ENCODE measurements around the gene KANSL1.
"Not testable (repeated sequence)": the region's sequence is repeated elsewhere in the genome, so short reads cannot be mapped to it uniquely, and the experiment has no call there.

The KANSL1 gene

DNA sequence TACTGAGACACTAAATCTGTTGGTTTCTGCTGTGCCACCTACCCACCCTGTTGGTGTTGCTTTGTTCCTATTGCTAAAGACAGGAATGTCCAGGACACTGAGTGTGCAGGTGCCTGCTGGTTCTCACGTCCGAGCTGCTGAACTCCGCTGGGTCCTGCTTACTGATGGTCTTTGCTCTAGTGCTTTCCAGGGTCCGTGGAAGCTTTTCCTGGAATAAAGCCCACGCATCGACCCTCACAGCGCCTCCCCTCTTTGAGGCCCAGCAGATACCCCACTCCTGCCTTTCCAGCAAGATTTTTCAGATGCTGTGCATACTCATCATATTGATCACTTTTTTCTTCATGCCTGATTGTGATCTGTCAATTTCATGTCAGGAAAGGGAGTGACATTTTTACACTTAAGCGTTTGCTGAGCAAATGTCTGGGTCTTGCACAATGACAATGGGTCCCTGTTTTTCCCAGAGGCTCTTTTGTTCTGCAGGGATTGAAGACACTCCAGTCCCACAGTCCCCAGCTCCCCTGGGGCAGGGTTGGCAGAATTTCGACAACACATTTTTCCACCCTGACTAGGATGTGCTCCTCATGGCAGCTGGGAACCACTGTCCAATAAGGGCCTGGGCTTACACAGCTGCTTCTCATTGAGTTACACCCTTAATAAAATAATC, 179.6 kb downstream of the KANSL1 start:
- no peak for DNase-seq (ENCODE audit: low spot score)

DNA sequence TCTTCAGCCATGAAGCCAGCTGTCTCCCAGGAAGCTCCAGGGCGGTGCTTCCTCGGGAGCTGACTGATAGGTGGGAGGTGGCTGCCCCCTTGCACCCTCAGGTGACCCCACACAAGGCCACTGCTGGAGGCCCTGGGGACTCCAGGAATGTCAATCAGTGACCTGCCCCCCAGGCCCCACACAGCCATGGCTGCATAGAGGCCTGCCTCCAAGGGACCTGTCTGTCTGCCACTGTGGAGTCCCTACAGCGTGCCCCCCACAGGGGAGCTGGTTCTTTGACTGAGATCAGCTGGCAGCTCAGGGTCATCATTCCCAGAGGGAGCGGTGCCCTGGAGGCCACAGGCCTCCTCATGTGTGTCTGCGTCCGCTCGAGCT, 180.1 kb downstream of the KANSL1 start:
- no peak for DNase-seq (ENCODE audit: low spot score)

DNA sequence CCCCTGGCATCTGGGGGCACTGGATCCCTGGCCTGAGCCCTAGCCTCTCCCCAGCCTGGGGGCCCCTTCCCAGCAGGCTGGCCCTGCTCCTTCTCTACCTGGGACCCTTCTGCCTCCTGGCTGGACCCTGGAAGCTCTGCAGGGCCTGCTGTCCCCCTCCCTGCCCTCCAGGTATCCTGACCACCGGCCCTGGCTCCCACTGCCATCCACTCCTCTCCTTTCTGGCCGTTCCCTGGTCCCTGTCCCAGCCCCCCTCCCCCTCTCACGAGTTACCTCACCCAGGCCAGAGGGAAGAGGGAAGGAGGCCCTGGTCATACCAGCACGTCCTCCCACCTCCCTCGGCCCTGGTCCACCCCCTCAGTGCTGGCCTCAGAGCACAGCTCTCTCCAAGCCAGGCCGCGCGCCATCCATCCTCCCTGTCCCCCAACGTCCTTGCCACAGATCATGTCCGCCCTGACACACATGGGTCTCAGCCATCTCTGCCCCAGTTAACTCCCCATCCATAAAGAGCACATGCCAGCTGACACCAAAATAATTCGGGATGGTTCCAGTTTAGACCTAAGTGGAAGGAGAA, 180.6 kb downstream of the KANSL1 start:
- no peak for DNase-seq (ENCODE audit: low spot score)

DNA sequence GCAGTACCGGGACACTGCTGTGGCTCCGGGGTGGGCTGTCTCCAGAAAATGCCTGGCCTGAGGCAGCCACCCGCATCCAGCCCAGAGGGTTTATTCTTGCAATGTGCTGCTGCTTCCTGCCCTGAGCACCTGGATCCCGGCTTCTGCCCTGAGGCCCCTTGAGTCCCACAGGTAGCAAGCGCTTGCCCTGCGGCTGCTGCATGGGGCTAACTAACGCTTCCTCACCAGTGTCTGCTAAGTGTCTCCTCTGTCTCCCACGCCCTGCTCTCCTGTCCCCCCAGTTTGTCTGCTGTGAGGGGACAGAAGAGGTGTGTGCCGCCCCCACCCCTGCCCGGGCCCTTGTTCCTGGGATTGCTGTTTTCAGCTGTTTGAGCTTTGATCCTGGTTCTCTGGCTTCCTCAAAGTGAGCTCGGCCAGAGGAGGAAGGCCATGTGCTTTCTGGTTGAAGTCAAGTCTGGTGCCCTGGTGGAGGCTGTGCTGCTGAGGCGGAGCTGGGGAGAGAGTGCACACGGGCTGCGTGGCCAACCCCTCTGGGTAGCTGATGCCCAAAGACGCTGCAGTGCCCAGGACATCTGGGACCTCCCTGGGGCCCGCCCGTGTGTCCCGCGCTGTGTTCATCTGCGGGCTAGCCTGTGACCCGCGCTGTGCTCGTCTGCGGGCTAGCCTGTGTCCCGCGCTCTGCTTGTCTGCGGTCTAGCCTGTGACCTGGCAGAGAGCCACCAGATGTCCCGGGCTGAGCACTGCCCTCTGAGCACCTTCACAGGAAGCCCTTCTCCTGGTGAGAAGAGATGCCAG, 181.3 kb downstream of the KANSL1 start:
- no peak for DNase-seq (ENCODE audit: low spot score)

DNA sequence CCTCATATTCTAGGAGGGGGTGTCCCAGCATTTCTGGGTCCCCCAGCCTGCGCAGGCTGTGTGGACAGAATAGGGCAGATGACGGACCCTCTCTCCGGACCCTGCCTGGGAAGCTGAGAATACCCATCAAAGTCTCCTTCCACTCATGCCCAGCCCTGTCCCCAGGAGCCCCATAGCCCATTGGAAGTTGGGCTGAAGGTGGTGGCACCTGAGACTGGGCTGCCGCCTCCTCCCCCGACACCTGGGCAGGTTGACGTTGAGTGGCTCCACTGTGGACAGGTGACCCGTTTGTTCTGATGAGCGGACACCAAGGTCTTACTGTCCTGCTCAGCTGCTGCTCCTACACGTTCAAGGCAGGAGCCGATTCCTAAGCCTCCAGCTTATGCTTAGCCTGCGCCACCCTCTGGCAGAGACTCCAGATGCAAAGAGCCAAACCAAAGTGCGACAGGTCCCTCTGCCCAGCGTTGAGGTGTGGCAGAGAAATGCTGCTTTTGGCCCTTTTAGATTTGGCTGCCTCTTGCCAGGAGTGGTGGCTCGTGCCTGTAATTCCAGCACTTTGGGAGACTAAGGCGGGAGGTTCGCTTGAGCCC, 182.5 kb downstream of the KANSL1 start:
- DNase-seq (ENCODE audit: low spot score) = peak; percentile 84

DNA sequence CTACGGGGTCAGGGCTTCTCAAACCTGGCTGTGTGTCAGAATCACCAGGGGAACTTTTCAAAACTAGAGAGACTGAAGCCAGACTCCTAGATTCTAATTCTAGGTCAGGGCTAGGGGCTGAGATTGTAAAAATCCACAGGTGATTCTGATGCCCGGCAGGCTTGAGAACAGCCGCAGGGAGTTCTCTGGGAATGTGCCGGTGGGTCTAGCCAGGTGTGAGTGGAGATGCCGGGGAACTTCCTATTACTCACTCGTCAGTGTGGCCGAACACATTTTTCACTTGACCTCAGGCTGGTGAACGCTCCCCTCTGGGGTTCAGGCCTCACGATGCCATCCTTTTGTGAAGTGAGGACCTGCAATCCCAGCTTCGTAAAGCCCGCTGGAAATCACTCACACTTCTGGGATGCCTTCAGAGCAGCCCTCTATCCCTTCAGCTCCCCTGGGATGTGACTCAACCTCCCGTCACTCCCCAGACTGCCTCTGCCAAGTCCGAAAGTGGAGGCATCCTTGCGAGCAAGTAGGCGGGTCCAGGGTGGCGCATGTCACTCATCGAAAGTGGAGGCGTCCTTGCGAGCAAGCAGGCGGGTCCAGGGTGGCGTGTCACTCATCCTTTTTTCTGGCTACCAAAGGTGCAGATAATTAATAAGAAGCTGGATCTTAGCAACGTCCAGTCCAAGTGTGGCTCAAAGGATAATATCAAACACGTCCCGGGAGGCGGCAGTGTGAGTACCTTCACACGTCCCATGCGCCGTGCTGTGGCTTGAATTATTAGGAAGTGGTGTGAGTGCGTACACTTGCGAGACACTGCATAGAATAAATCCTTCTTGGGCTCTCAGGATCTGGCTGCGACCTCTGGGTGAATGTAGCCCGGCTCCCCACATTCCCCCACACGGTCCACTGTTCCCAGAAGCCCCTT, 183.3 kb downstream of the KANSL1 start:
- no peak for DNase-seq (ENCODE audit: low spot score)

DNA sequence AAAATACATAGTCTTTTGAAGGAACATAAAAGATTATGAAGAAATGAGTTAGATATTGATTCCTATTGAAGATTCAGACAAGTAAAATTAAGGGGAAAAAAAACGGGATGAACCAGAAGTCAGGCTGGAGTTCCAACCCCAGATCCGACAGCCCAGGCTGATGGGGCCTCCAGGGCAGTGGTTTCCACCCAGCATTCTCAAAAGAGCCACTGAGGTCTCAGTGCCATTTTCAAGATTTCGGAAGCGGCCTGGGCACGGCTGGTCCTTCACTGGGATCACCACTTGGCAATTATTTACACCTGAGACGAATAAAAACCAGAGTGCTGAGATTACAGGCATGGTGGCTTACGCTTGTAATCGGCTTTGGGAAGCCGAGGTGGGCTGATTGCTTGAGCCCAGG, 184.6 kb downstream of the KANSL1 start:
- DNase-seq (ENCODE audit: low spot score) = no peak

DNA sequence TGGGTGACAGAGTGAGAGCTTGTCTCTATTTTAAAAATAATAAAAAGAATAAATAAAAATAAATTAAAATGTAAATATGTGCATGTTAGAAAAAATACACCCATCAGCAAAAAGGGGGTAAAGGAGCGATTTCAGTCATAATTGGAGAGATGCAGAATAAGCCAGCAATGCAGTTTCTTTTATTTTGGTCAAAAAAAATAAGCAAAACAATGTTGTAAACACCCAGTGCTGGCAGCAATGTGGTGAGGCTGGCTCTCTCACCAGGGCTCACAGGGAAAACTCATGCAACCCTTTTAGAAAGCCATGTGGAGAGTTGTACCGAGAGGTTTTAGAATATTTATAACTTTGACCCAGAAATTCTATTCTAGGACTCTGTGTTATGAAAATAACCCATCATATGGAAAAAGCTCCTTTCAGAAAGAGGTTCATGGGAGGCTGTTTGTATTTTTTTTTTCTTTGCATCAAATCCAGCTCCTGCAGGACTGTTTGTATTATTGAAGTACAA, 185.7 kb downstream of the KANSL1 start:
- no peak for DNase-seq (ENCODE audit: low spot score)

DNA sequence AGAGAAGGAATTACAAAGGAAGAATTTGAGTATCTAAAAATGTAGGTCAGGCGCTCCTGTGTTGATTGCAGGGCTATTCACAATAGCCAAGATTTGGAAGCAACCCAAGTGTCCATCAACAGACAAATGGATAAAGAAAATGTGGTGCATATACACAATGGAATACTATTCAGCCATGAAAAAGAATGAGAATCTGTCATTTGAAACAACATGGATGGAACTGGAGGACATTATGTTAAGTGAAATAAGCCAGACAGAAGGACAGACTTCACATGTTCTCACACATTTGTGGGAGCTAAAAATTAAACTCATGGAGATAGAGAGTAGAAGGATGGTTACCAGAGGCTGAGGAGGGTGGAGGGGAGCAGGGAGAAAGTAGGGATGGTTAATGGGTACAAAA, 187.1 kb downstream of the KANSL1 start:
- not testable (repeated sequence) for DNase-seq (ENCODE audit: low spot score)

DNA sequence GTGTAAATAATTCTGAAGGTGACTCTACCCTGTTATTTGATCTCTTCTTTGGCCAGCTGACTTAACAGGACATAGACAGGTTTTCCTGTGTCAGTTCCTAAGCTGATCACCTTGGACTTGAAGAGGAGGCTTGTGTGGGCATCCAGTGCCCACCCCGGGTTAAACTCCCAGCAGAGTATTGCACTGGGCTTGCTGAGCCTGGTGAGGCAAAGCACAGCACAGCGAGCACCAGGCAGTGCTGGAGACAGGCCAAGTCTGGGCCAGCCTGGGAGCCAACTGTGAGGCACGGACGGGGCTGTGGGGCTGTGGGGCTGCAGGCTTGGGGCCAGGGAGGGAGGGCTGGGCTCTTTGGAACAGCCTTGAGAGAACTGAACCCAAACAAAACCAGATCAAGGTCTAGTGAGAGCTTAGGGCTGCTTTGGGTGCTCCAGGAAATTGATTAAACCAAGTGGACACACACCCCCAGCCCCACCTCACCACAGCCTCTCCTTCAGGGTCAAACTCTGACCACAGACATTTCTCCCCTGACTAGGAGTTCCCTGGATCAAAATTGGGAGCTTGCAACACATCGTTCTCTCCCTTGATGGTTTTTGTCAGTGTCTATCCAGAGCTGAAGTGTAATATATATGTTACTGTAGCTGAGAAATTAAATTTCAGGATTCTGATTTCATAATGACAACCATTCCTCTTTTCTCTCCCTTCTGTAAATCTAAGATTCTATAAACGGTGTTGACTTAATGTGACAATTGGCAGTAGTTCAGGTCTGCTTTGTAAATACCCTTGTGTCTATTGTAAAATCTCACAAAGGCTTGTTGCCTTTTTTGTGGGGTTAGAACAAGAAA, 189.1 kb downstream of the KANSL1 start:
- DNase-seq (ENCODE audit: low spot score) = peak; percentile 58

DNA sequence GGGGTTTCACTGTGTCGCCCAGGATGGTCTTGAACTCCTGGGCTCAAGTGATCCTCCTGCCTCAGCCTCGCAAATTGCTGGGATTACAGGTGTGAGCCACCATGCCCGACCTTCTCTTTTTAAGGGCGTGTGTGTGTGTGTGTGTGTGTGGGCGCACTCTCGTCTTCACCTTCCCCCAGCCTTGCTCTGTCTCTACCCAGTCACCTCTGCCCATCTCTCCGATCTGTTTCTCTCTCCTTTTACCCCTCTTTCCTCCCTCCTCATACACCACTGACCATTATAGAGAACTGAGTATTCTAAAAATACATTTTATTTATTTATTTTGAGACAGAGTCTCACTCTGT, 190.3 kb downstream of the KANSL1 start:
- DNase-seq (ENCODE audit: low spot score) = no peak

DNA sequence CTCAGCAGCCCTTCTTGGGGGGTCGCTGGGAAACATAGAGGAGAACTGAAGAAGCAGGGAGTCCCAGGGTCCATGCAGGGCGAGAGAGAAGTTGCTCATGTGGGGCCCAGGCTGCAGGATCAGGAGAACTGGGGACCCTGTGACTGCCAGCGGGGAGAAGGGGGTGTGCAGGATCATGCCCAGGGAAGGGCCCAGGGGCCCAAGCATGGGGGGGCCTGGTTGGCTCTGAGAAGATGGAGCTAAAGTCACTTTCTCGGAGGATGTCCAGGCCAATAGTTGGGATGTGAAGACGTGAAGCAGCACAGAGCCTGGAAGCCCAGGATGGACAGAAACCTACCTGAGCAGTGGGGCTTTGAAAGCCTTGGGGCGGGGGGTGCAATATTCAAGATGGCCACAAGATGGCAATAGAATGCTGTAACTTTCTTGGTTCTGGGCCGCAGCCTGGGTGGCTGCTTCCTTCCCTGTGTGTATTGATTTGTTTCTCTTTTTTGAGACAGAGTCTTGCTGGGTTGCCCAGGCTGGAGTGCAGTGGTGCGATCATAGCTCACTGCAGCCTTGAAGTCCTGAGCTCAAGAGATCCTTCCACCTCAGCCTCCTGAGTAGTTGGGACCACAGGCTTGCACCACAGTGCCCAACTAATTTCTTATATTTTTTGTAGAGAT, 190.8 kb downstream of the KANSL1 start:
- peak; percentile 92 for DNase-seq (ENCODE audit: low spot score)

DNA sequence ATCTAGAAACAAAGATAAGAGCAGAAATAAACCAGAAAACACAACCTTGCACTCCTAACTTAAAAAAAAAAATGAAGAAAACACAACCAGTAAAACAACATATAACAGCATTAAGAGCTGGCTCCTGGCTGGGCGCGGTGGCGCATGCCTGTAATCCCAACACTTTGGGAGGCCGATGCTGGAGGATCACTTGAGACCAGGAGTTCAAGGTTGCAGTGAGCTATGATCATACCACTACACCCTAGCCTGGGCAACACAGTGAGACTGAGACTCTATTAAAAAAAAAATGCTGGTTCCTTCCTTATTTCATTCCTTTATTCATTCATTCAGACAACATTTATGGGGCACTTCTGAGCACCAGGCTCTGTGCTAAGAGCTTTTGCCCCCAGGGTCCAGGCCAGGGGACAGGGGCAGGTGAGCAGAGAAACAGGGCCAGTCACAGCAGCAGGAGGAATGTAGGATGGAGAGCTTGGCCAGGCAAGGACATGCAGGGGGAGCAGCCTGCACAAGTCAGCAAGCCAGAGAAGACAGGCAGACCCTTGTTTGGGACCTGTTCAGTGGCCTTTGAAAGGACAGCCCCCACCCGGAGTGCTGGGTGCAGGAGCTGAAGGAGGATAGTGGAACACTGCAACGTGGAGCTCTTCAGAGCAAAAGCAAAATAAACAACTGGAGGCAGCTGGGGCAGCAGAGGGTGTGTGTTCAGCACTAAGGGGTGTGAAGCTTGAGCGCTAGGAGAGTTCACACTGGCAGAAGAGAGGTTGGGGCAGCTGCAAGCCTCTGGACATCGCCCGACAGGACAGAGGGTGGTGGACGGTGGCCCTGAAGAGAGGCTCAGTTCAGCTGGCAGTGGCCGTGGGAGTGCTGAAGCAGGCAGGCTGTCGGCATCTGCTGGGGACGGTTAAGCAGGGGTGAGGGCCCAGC, 191.6 kb downstream of the KANSL1 start:
- DNase-seq (ENCODE audit: low spot score) = peak; percentile 46

DNA sequence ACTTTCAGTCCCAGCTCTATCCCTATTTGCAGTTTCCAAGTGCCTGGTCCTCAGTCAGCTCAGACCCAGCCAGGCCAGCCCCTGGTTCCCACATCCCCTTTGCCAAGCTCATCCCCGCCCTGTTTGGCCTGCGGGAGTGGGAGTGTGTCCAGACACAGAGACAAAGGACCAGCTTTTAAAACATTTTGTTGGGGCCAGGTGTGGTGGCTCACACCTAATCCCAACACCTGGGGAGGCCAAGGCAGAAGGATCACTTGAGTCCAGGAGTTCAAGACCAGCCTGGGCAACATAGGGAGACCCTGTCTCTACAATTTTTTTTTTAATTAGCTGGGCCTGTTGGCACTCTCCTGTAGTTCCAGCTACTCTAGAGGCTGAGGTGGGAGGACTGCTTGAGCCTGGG, 192.5 kb downstream of the KANSL1 start:
- no peak for DNase-seq (ENCODE audit: low spot score)

DNA sequence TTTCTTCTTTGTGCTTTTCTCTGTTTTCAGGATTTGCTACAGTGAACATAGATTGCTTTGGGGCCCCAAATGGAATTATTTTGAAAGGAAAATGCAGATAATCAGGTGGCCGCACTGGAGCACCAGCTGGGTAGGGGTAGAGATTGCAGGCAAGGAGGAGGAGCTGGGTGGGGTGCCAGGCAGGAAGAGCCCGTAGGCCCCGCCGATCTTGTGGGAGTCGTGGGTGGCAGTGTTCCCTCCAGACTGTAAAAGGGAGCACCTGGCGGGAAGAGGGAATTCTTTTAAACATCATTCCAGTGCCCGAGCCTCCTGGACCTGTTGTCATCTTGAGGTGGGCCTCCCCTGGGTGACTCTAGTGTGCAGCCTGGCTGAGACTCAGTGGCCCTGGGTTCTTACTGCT, 192.9 kb downstream of the KANSL1 start:
- no peak for DNase-seq (ENCODE audit: low spot score)

DNA sequence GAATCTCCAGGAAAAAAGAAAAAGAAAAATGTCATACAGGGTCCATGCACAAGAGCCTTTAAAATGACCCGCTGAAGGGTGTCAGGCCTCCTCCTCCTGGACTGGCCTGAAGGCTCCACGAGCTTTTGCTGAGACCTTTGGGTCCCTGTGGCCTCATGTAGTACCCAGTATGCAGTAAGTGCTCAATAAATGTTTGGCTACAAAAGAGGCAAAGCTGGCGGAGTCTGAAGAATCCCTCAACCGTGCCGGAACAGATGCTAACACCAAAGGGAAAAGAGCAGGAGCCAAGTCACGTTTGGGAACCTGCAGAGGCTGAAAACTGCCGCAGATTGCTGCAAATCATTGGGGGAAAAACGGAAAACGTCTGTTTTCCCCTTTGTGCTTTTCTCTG, 193.3 kb downstream of the KANSL1 start:
- no peak for DNase-seq (ENCODE audit: low spot score)

DNA sequence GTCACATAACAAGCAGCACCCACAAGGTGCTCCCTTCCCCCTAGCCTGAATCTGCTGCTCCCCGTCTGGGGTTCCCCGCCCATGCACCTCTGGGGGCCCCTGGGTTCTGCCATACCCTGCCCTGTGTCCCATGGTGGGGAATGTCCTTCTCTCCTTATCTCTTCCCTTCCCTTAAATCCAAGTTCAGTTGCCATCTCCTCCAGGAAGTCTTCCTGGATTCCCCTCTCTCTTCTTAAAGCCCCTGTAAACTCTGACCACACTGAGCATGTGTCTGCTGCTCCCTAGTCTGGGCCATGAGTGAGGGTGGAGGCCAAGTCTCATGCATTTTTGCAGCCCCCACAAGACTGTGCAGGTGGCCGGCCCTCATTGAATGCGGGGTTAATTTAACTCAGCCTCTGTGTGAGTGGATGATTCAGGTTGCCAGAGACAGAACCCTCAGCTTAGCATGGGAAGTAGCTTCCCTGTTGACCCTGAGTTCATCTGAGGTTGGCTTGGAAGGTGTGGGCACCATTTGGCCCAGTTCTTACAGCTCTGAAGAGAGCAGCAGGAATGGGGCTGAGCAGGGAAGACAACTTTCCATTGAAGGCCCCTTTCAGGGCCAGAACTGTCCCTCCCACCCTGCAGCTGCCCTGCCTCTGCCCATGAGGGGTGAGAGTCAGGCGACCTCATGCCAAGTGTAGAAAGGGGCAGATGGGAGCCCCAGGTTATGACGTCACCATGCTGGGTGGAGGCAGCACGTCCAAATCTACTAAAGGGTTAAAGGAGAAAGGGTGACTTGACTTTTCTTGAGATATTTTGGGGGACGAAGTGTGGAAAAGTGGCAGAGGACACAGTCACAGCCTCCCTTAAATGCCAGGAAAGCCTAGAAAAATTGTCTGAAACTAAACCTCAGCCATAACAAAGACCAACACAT, 194.0 kb downstream of the KANSL1 start, which contains the start of gene STH:
TSS of gene STH (plus strand) at position 264 of the 913 bp plus-strand sequence. CDS start at position 294, 30 bp downstream.
- DNase-seq (ENCODE audit: low spot score) = no peak

DNA sequence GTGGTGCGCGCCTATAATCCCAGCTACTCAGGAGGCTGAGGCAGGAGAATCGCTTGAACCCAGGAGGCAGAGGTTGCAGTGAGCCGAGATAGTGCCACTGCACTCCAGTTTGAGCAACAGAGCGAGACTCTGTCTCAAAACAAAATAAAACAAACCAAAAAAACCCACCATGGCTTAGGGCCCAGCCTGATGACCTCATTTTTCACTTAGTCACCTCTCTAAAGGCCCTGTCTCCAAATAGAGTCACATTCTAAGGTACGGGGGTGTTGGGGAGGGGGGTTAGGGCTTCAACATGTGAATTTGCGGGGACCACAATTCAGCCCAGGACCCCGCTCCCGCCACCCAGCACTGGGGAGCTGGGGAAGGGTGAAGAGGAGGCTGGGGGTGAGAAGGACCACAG, 195.6 kb downstream of the KANSL1 start:
- no peak for DNase-seq (ENCODE audit: low spot score)
